ENCODE data around the gene FZR1. TPM values are rescaled to one million over a fixed set of nuclear protein-coding genes. Genes with fewer than 3 reads are reported as not detected.

The FZR1 gene
- polyA plus RNA-seq, 3 donors = 7.7 to 44.6 (median 9.4) TPM

- Histone ChIP-seq H3K4me3 (replicated peaks in 1 of 3; ENCODE audit: low read depth in 2 of 3, low read length in 3 of 3) (peak overlapping the region in 1 of 3 experiments; percentile 56), H3K27ac (ENCODE audit: low read depth in 1 of 2, low read length in 2 of 2) (no peak overlapping the region), H3K9me3 (replicated peaks in 1 of 2; ENCODE audit: control insufficient read depth in 1 of 2, insufficient read depth in 1 of 2, low read length in 2 of 2) (no peaks in the 10 kb centered on the region), H3K36me3 (replicated peaks in 1 of 2; ENCODE audit: control insufficient read depth in 1 of 2, insufficient read depth in 2 of 2, low read length in 2 of 2) (no peaks in the 10 kb centered on the region), H3K4me1 (ENCODE audit: control insufficient read depth in 1 of 2, insufficient read depth in 2 of 2, low read length in 2 of 2) (peaks cover 9 to 18% of the 10 kb centered on the region in 2 donors), H3K27me3 (ENCODE audit: control insufficient read depth in 2 of 2, insufficient read depth in 2 of 2, low read length in 2 of 2) (no peaks in the 10 kb centered on the region), H4K20me1 (ENCODE audit: insufficient read depth, low read length) (no peaks in the 10 kb centered on the region), H3K4me2 (replicated peaks; ENCODE audit: extremely low read depth, low read length, poor library complexity, severe bottlenecking) (peak overlapping the region; percentile 57), H2AFZ (ENCODE audit: insufficient read depth, low read depth, low read length, poor library complexity, severe bottlenecking) (peak overlapping the region; percentile 62), H3K79me2 (ENCODE audit: insufficient read depth, low read length) (no peaks in the 10 kb centered on the region), H3K9ac (ENCODE audit: insufficient read depth, low read length, poor library complexity, severe bottlenecking) (no peak overlapping the region)
- DNase-seq = peak in 1 of 3 donors; percentile 12
- Mint-ChIP-seq H3K4me1 (peaks cover 17% of the 10 kb centered on the region), H3K9me3 (peaks cover 0 to 6% (median 0%) of the 10 kb centered on the region in 7 donors), H3K4me3 (peak overlapping the region; percentile 61 to 66), H3K27ac (peak overlapping the region in 3 of 7 donors; percentile 40 to 84 (median 67)), H3K36me3 (no peaks in the 10 kb centered on the region), H3K27me3 (ENCODE audit: low read depth in 3 of 3) (peaks cover 2 to 15% (median 14%) of the 10 kb centered on the region in 3 donors)
- intact Hi-C loops (cut with micrococcal nuclease) = no loop called here
- 0% methylated on average over 14 of the region's 27 CpGs for WGBS (ENCODE audit: insufficient coverage)
- no peak for TF ChIP-seq CTCF (IDR thresholded peaks at IDR 0.05)
Observed at GRCh38 chr19:3478409-3479176, 27.5 kb upstream of the FZR1 start.

GRCh38 chr19:3479177-3479833 is 26.8 kb upstream of the FZR1 start:
- H4K20me1 ChIP-seq (ENCODE audit: insufficient read depth, low read length) = no peaks in the 10 kb centered on the region
- H2AFZ ChIP-seq (ENCODE audit: insufficient read depth, low read depth, low read length, poor library complexity, severe bottlenecking) = peak overlapping the region; percentile 62
- intact Hi-C loops (cut with micrococcal nuclease) = no loop called here
- peak; percentile 54 to 65 (median 57) for DNase-seq
- H3K9me3 Mint-ChIP-seq = peaks cover 0 to 6% (median 0%) of the 10 kb centered on the region in 7 donors
- H3K36me3 Mint-ChIP-seq = no peaks in the 10 kb centered on the region
- WGBS (ENCODE audit: insufficient coverage) = 7% methylated on average over 6 of the region's 7 CpGs
- peaks cover 2 to 15% (median 14%) of the 10 kb centered on the region in 3 donors for H3K27me3 Mint-ChIP-seq (ENCODE audit: low read depth in 3 of 3)
- H3K79me2 ChIP-seq (ENCODE audit: insufficient read depth, low read length) = no peaks in the 10 kb centered on the region
- peaks cover 15% of the 10 kb centered on the region for H3K4me1 Mint-ChIP-seq
- no peak overlapping the region for H3K4me3 Mint-ChIP-seq
- H3K27ac ChIP-seq (ENCODE audit: low read depth in 1 of 2, low read length in 2 of 2) = no peak overlapping the region
- H3K9me3 ChIP-seq (replicated peaks in 1 of 2; ENCODE audit: control insufficient read depth in 1 of 2, insufficient read depth in 1 of 2, low read length in 2 of 2) = no peaks in the 10 kb centered on the region
- H3K4me3 ChIP-seq (replicated peaks in 1 of 3; ENCODE audit: low read depth in 2 of 3, low read length in 3 of 3) = peak overlapping the region in 1 of 3 experiments; percentile 56
- H3K4me1 ChIP-seq (ENCODE audit: control insufficient read depth in 1 of 2, insufficient read depth in 2 of 2, low read length in 2 of 2) = peaks cover 9 to 18% of the 10 kb centered on the region in 2 donors
- H3K4me2 ChIP-seq (replicated peaks; ENCODE audit: extremely low read depth, low read length, poor library complexity, severe bottlenecking) = peak overlapping the region; percentile 57
- TF ChIP-seq CTCF (IDR thresholded peaks at IDR 0.05) = no peak
- peak overlapping the region in 3 of 7 donors; percentile 13 to 66 (median 31) for H3K27ac Mint-ChIP-seq
- H3K9ac ChIP-seq (ENCODE audit: insufficient read depth, low read length, poor library complexity, severe bottlenecking) = no peak overlapping the region
- H3K36me3 ChIP-seq (replicated peaks in 1 of 2; ENCODE audit: control insufficient read depth in 1 of 2, insufficient read depth in 2 of 2, low read length in 2 of 2) = no peaks in the 10 kb centered on the region
- H3K27me3 ChIP-seq (ENCODE audit: control insufficient read depth in 2 of 2, insufficient read depth in 2 of 2, low read length in 2 of 2) = no peaks in the 10 kb centered on the region

Data from CD14-positive monocyte (primary cell).